HG02981 (cell line): Measurements from ENCODE around the gene URI1.
"Not testable (repeated sequence)": the region's sequence is repeated elsewhere in the genome, so short reads cannot be mapped to it uniquely, and the experiment has no call there.

ENCODE experiments used
- ATAC-seq: cut with Tn5 transposase; IDR thresholded peaks from one replicate; pipeline ENCODE4 v1.9.1; 2021; ENCODE audit warnings: mild to moderate bottlenecking, moderate library complexity; ENCODE audit not compliant: unreplicated experiment

URI1 gene, protein sequence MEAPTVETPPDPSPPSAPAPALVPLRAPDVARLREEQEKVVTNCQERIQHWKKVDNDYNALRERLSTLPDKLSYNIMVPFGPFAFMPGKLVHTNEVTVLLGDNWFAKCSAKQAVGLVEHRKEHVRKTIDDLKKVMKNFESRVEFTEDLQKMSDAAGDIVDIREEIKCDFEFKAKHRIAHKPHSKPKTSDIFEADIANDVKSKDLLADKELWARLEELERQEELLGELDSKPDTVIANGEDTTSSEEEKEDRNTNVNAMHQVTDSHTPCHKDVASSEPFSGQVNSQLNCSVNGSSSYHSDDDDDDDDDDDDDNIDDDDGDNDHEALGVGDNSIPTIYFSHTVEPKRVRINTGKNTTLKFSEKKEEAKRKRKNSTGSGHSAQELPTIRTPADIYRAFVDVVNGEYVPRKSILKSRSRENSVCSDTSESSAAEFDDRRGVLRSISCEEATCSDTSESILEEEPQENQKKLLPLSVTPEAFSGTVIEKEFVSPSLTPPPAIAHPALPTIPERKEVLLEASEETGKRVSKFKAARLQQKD

GRCh38 chr19:29941828-29942403 is at the start of gene URI1:
Gene URI1 (plus strand): TSS chr19:29942239. CDS start chr19:29942548, 309 bp downstream.
- peak; percentile 75 for ATAC-seq

GRCh38 chr19:29893606-29894284 is 48.3 kb upstream of the URI1 start:
- no peak for ATAC-seq

- no peak for ATAC-seq
Measured at GRCh38 chr19:29896802-29897201, 45.2 kb upstream of the URI1 start.

- no peak for ATAC-seq
Measured at GRCh38 chr19:29897466-29897865, 44.6 kb upstream of the URI1 start.

GRCh38 chr19:29904017-29904416 is 38.0 kb upstream of the URI1 start:
- no peak for ATAC-seq

GRCh38 chr19:29908963-29909944 is 32.8 kb upstream of the URI1 start:
- no peak for ATAC-seq

- no peak for ATAC-seq
Measured at GRCh38 chr19:29914933-29915332, 27.1 kb upstream of the URI1 start.

GRCh38 chr19:29915832-29916231 is 26.2 kb upstream of the URI1 start:
- ATAC-seq = not testable (repeated sequence)

- no peak for ATAC-seq
Measured at GRCh38 chr19:29917911-29918310, 24.1 kb upstream of the URI1 start.

GRCh38 chr19:29918891-29919290 is 23.1 kb upstream of the URI1 start:
- no peak for ATAC-seq

DNA sequence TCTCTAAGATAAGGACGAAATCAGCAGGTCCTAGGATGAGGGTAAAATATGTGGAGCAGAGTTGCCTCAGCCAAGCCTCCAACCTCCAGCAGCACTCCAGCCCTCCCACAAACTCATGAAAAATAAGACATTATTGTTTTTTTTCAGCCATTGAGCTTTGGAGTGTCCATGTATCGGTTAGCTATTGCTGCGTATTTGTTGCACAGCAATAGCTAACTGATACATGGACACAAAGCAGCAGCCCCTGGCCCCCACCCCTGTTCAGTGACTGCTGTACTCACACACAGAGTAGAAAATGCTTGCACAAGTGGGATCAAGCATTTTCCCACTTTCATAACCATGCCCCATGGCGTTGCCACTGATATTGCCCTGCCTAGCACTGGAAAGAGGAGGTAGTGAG is 19.1 kb upstream of the URI1 start:
- no peak for ATAC-seq

DNA sequence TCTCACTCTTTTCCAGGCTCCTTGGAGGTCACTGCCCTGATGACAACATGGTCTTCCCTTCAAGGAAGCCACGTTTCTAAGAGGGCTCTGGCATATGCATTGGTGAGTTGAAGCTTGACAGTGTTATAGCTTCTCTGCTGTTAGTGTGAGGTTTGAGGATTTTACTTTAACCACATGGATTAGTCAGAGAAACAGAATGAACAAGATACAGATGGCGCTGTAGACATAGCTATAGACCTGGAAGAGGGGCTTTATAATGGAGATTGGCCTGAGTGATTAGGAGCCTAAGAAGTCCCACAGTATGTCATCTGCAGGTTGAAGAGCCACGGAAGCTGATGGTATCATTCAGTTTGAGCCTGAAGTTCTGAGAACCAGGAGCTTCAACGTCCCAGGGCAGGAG is 18.4 kb upstream of the URI1 start:
- ATAC-seq = no peak

DNA sequence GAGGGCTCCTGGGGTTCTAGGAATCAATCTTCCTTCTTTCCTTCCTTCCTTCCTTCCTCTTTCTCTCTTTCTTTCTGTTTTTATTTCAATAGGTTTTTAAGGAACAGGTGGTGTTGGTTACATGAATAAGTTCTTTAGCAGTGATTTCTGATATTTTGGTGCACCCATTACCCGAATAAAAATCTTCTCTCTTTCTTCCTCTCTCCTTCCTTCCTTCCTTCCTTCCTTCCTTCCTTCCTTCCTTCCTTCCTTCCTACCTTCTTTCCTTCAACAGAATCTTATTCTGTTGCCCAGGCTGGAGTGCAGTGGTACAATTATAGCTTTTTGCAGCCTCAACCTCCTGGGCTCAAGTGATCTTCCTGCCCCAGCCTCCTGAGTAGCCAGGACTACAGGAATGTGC is 16.0 kb upstream of the URI1 start:
- ATAC-seq = no peak

DNA sequence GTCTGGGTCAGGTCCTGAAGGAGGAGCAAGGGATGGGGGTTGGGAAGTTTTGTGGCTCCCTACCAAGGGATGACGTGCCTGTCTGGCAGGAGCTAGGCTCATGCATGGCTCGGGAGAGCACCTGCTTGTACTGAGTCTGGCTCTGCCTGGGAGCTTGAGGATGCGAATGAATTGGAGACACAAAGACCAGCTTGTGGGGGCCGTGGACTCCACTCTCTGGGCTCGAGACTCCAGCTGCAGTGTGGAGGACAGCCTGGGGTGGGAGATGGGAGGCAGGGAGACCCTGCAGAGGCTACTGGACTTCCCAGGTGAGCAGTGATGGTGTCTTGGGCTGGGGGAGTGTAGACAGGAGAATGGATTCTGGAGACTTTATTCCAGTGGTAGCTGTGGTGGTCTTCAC is 15.2 kb upstream of the URI1 start:
- ATAC-seq = no peak

GRCh38 chr19:29927944-29928625 is 14.0 kb upstream of the URI1 start:
- ATAC-seq = no peak

GRCh38 chr19:29928831-29929230 is 13.2 kb upstream of the URI1 start:
- ATAC-seq = peak; percentile 81

- ATAC-seq = no peak
Measured at GRCh38 chr19:29934257-29934656, 7.8 kb upstream of the URI1 start.

GRCh38 chr19:29934781-29935180 is 7.3 kb upstream of the URI1 start:
- ATAC-seq = no peak

DNA sequence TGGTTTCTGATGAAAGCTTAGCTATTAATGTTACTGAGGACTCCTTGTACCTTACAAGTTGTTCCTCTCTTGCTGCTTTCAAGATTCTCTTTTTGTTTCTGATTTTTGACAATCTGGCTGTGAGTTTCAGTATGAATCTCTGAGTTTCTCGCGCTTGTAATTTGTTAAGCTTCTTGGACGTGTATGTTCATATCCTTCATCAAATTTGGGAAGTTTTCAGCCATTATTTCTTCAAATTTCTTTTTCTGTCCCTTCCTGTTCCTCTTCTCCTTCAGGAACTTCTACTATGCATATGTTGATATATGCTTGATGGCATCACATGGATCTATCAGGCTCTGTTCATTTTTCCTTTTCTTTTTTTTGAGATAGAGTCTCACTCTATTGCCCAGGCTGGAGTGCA is 5.6 kb upstream of the URI1 start:
- ATAC-seq = no peak

DNA sequence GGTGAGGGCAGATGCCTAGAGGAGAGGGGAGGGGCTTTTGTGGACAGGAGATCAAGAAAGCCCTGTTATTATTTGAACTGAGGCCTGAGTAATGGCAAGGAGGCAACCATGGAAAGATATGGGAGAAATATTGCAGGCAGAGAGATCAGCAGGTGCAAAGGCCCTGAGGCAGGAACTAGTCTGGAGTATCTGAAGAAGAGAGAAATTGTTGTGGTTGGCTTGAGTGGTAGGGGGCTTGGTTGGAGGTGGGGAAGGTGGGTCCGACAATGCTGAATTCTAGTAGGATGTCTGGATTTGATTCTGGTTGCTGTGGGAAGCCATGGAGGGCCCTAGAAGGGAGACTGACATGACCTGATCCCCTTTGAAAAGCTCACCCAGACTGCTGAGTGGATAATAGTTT is 2.4 kb upstream of the URI1 start:
- no peak for ATAC-seq
